A549 (cell line): Measurements from ENCODE around the gene KRT71.

ENCODE experiments used
- CHD2 ChIP-seq: fragments of 150-350 bp; IDR thresholded peaks from 2 replicates; pipeline ENCODE4 v1.6.1; 2014; ENCODE audit warnings: low read length; ENCODE audit not compliant: partially characterized antibody
- CTCF ChIP-seq: fragments of >200 bp; sonication (Bioruptor Twin); formaldehyde crosslinking; IDR thresholded peaks from 3 replicates; pipeline ENCODE4 v1.5.1; 2016
- E2F6 ChIP-seq: IDR thresholded peaks from 2 replicates; pipeline ENCODE4 v1.6.1; 2012; ENCODE audit warnings: low read depth, borderline replicate concordance
- EP300 ChIP-seq, 2 experiments: fragments of >200 bp; sonication (Bioruptor Twin); formaldehyde crosslinking; IDR thresholded peaks; 2 replicates in 1 of 2; 3 replicates in 1 of 2; pipeline ENCODE4 v1.6.1; 2016 to 2017
- PHF8 ChIP-seq: fragments of 200-600 bp; sonication (generic); IDR thresholded peaks from 2 replicates; pipeline ENCODE4 v1.6.1; 2016; ENCODE audit warnings: low read depth, mild to moderate bottlenecking, antibody characterized with exemption, moderate library complexity, borderline replicate concordance
- POLR2A ChIP-seq: IDR thresholded peaks from 2 replicates; pipeline ENCODE4 v1.6.1; 2012; ENCODE audit warnings: mild to moderate bottlenecking, low read length
- REST ChIP-seq: fragments of 200-600 bp; sonication (generic); IDR thresholded peaks from 2 replicates; pipeline ENCODE4 v1.6.1; 2016; ENCODE audit warnings: antibody characterized with exemption, mild to moderate bottlenecking, moderate library complexity
- RNF2 ChIP-seq: fragments of 200-600 bp; sonication (generic); IDR thresholded peaks from 2 replicates; pipeline ENCODE4 v1.6.1; 2016; ENCODE audit warnings: low read depth, mild to moderate bottlenecking, antibody characterized with exemption, moderate library complexity, borderline replicate concordance
- SMC3 ChIP-seq: fragments of >200 bp; sonication (Bioruptor Twin); formaldehyde crosslinking; IDR thresholded peaks from 3 replicates; pipeline ENCODE4 v1.6.1; 2018; ENCODE audit warnings: inconsistent platforms
- ZSCAN20 ChIP-seq: fragments of 250-450 bp; sonication (Bioruptor Pico); IDR thresholded peaks from 2 replicates; pipeline ENCODE4 v1.8.0; 2022; ENCODE audit warnings: mild to moderate bottlenecking, moderate library complexity
- TF ChIP-seq, protein P1 (sequence below): IDR thresholded peaks from 2 replicates; pipeline ENCODE4 v1.6.1; 2012
- TF ChIP-seq, protein P2 (sequence below): fragments of 450-650 bp; IDR thresholded peaks from 2 replicates; pipeline ENCODE4 v1.6.1; 2014; ENCODE audit warnings: antibody characterized with exemption
- TF ChIP-seq, protein P3 (sequence below): IDR thresholded peaks from 2 replicates; pipeline ENCODE4 v1.6.1; 2012

DNA sequence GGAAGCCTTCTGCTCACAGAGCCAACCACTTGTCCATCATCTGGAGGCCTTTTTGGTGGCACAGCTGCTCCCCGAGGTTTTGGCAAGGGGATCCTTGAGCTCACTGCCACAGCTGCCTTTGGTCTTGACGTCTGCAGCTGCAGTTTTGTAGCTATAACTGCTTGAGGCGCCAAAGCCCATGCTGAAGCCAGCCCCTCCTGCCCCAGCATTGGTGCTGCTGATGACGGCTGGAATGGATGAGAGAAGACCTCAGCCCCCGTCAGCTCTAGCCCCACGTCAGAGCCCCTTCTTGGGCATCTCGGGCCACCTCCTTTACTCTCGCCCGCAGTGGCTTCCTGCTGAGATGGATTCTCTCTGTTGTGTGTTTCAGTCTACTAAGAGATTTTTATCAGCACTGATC is 33.0 kb upstream of the KRT71 start:
- TF ChIP-seq CTCF, result no peak
- no peak for TF ChIP-seq EP300 (IDR thresholded peaks at IDR 0.05)
- TF ChIP-seq POLR2A, result no peak
- TF ChIP-seq REST, result no peak
- TF ChIP-seq RNF2, result no peak
- TF ChIP-seq, protein P1, sequence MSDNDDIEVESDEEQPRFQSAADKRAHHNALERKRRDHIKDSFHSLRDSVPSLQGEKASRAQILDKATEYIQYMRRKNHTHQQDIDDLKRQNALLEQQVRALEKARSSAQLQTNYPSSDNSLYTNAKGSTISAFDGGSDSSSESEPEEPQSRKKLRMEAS, result no peak
- TF ChIP-seq, protein P2, sequence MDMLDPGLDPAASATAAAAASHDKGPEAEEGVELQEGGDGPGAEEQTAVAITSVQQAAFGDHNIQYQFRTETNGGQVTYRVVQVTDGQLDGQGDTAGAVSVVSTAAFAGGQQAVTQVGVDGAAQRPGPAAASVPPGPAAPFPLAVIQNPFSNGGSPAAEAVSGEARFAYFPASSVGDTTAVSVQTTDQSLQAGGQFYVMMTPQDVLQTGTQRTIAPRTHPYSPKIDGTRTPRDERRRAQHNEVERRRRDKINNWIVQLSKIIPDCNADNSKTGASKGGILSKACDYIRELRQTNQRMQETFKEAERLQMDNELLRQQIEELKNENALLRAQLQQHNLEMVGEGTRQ, result no peak
- TF ChIP-seq, protein P3, sequence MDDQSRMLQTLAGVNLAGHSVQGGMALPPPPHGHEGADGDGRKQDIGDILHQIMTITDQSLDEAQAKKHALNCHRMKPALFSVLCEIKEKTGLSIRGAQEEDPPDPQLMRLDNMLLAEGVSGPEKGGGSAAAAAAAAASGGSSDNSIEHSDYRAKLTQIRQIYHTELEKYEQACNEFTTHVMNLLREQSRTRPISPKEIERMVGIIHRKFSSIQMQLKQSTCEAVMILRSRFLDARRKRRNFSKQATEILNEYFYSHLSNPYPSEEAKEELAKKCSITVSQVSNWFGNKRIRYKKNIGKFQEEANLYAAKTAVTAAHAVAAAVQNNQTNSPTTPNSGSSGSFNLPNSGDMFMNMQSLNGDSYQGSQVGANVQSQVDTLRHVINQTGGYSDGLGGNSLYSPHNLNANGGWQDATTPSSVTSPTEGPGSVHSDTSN, result no peak
- no peak for TF ChIP-seq ZSCAN20 (CRISPR knock-in tag)
- no peak for TF ChIP-seq PHF8
- no peak for TF ChIP-seq E2F6
- no peak for TF ChIP-seq SMC3
- no peak for TF ChIP-seq CHD2
